HG03442 (cell line): ENCODE measurements around the gene GPR17.

ENCODE experiments used
- ATAC-seq: cut with Tn5 transposase; IDR thresholded peaks from one replicate; pipeline ENCODE4 v1.9.1; 2021; ENCODE audit warnings: mild to moderate bottlenecking, moderate library complexity; ENCODE audit not compliant: unreplicated experiment

GPR17 gene

GRCh38 chr2:127628767-127629614 is 17.0 kb upstream of the GPR17 start:
- no peak for ATAC-seq

GRCh38 chr2:127629637-127630036 is 16.3 kb upstream of the GPR17 start:
- no peak for ATAC-seq

GRCh38 chr2:127630096-127630863 is 15.7 kb upstream of the GPR17 start:
- no peak for ATAC-seq

GRCh38 chr2:127630864-127631540 is 15.0 kb upstream of the GPR17 start:
- no peak for ATAC-seq

GRCh38 chr2:127631541-127631996 is 14.4 kb upstream of the GPR17 start:
- ATAC-seq, result no peak

- no peak for ATAC-seq
These were observed 13.9 kb upstream of the GPR17 start for GRCh38 chr2:127631997-127632581.

- peak; percentile 51 for ATAC-seq
These were observed 13.1 kb upstream of the GPR17 start for GRCh38 chr2:127632592-127633489.

GRCh38 chr2:127633556-127634065 is 12.3 kb upstream of the GPR17 start:
- ATAC-seq, result no peak

- no peak for ATAC-seq
These were observed 11.8 kb upstream of the GPR17 start for GRCh38 chr2:127634066-127634617.

- no peak for ATAC-seq
These were observed 11.2 kb upstream of the GPR17 start for GRCh38 chr2:127634626-127635379.

- ATAC-seq, result no peak
These were observed 10.3 kb upstream of the GPR17 start for GRCh38 chr2:127635380-127636237.

- no peak for ATAC-seq
These were observed 9.4 kb upstream of the GPR17 start for GRCh38 chr2:127636248-127637235.

GRCh38 chr2:127637236-127637630 is 8.7 kb upstream of the GPR17 start:
- ATAC-seq, result no peak

GRCh38 chr2:127637725-127638252 is 8.2 kb upstream of the GPR17 start:
- no peak for ATAC-seq

GRCh38 chr2:127638361-127639110 is 7.4 kb upstream of the GPR17 start:
- no peak for ATAC-seq

GRCh38 chr2:127639111-127639474 is 6.9 kb upstream of the GPR17 start:
- ATAC-seq, result no peak
